Right lobe of liver (tissue), 4 donors: ENCODE measurements around the gene CAMKV.

Experiments used
- CTCF ChIP-seq, 4 donors: fragments of 200-600 bp in 3 of 4; fragments of 450-650 bp in 1 of 4; IDR thresholded peaks; one replicate each; pipeline versions ENCODE4 v1.5.1 to v1.8.0; 2016 to 2022; ENCODE audit warnings: antibody characterized with exemption in 4 of 4, mild to moderate bottlenecking in 2 of 4
- POLR2A ChIP-seq: fragments of 450-650 bp; IDR thresholded peaks from one replicate; pipeline ENCODE4 v1.6.1; 2017; ENCODE audit warnings: antibody characterized with exemption, mild to moderate bottlenecking
- donor health status: DM: no; HTN: no; CAD: no.
- donor health status: DM: no; HTN: no; CAD: no.
- donor health status: DM: no; HTN: yes; CAD: no.

GRCh38 chr3:49839193-49839809, 30.4 kb downstream of the CAMKV start:
- peak; percentile 85 to 94 (median 91) for TF ChIP-seq CTCF (IDR thresholded peaks at IDR 0.05)
- TF ChIP-seq POLR2A: no peak
